GM12865 (cell line): ENCODE data around the gene ZNG1B.
"Not testable (repeated sequence)": the region's sequence is repeated elsewhere in the genome, so short reads cannot be mapped to it uniquely, and the experiment has no call there.

Experiments
- DNase-seq: peaks from one replicate; pipeline ENCODE4 v3.0.0; 2010; ENCODE audit warnings: low read depth
- H3K4me3 ChIP-seq: 2 replicates; pipeline ENCODE4 v1.5.1; 2011; ENCODE audit warnings: mild to moderate bottlenecking, low read depth, low read length, control low read depth

The ZNG1B gene

GRCh38 chr2:113499019-113499885 lies 61.8 kb downstream of the ZNG1B start:
- H3K4me3 ChIP-seq, DNase-seq: not testable (repeated sequence)

- DNase-seq, H3K4me3 ChIP-seq: not testable (repeated sequence)
These were observed 62.6 kb downstream of the ZNG1B start for GRCh38 chr2:113499886-113500722.

- not testable (repeated sequence) for H3K4me3 ChIP-seq, DNase-seq
These were observed 63.2 kb downstream of the ZNG1B start for GRCh38 chr2:113500723-113501038.

GRCh38 chr2:113502216-113503093 lies 65.0 kb downstream of the ZNG1B start:
- H3K4me3 ChIP-seq: peak overlapping the region; percentile 26; the same call in 1 of the 2 replicates

GRCh38 chr2:113503094-113504042 lies 65.9 kb downstream of the ZNG1B start:
- H3K4me3 ChIP-seq: peak overlapping the region; percentile 26
- DNase-seq: peak; percentile 28

More at GRCh38 chr2:113502216-113503093, 65.0 kb downstream of the ZNG1B start:
- not testable (repeated sequence) for DNase-seq

GRCh38 chr2:113504081-113504480 lies 66.6 kb downstream of the ZNG1B start:
- not testable (repeated sequence) for H3K4me3 ChIP-seq, DNase-seq

- not testable (repeated sequence) for DNase-seq, H3K4me3 ChIP-seq
These were observed 70.1 kb downstream of the ZNG1B start for GRCh38 chr2:113507394-113508140.

- DNase-seq, H3K4me3 ChIP-seq: not testable (repeated sequence)
These were observed 70.7 kb downstream of the ZNG1B start for GRCh38 chr2:113508187-113508586.

- not testable (repeated sequence) for DNase-seq, H3K4me3 ChIP-seq
These were observed 73.4 kb downstream of the ZNG1B start for GRCh38 chr2:113510913-113511312.

- DNase-seq, H3K4me3 ChIP-seq: not testable (repeated sequence)
These were observed 74.4 kb downstream of the ZNG1B start for GRCh38 chr2:113511859-113512258.

- not testable (repeated sequence) for DNase-seq, H3K4me3 ChIP-seq
These were observed 78.0 kb downstream of the ZNG1B start for GRCh38 chr2:113515457-113515856.

GRCh38 chr2:113515995-113516394 lies 78.5 kb downstream of the ZNG1B start:
- not testable (repeated sequence) for H3K4me3 ChIP-seq, DNase-seq

GRCh38 chr2:113517025-113517424 lies 79.5 kb downstream of the ZNG1B start:
- not testable (repeated sequence) for DNase-seq

GRCh38 chr2:113520837-113521236 lies 83.3 kb downstream of the ZNG1B start:
- DNase-seq, H3K4me3 ChIP-seq: not testable (repeated sequence)

More at GRCh38 chr2:113517025-113517424, 79.5 kb downstream of the ZNG1B start:
- not testable (repeated sequence) for H3K4me3 ChIP-seq

GRCh38 chr2:113521492-113521891 lies 84.0 kb downstream of the ZNG1B start:
- DNase-seq, H3K4me3 ChIP-seq: not testable (repeated sequence)

- not testable (repeated sequence) for H3K4me3 ChIP-seq, DNase-seq
These were observed 87.5 kb downstream of the ZNG1B start for GRCh38 chr2:113524986-113525385.

- DNase-seq, H3K4me3 ChIP-seq: not testable (repeated sequence)
These were observed 90.0 kb downstream of the ZNG1B start for GRCh38 chr2:113527350-113528045.
